KOPT-K1 (cell line): Measurements from ENCODE around the gene HOXC4.

Experiments
- H3K27ac ChIP-seq: fragments of 200-600 bp; sonication (generic); 2 replicates; pipeline ENCODE4 v1.5.1; 2016; ENCODE audit warnings: antibody characterized with exemption, mild to moderate bottlenecking, low read depth, low read length; ENCODE audit not compliant: poor library complexity, severe bottlenecking
- H3K36me3 ChIP-seq: fragments of 200-600 bp; sonication (generic); 2 replicates; pipeline ENCODE4 v1.5.1; 2017; ENCODE audit warnings: antibody characterized with exemption, mild to moderate bottlenecking, low read length, moderate library complexity; ENCODE audit not compliant: insufficient read depth
- H3K9me3 ChIP-seq: fragments of 200-600 bp; sonication (generic); 2 replicates; pipeline ENCODE4 v1.5.1; 2017; ENCODE audit warnings: antibody characterized with exemption, low read length, mild to moderate bottlenecking; ENCODE audit not compliant: insufficient read depth, poor library complexity, severe bottlenecking

Gene HOXC4

GRCh38 chr12:54051874-54052437 lies 1.7 kb upstream of the HOXC4 start:
- no peaks in the 10 kb centered on the region for H3K9me3 ChIP-seq
- no peak overlapping the region for H3K27ac ChIP-seq
- no peaks in the 10 kb centered on the region for H3K36me3 ChIP-seq

GRCh38 chr12:54052438-54053002 lies 1.1 kb upstream of the HOXC4 start:
- Histone ChIP-seq H3K27ac (peak overlapping the region; percentile 71), H3K36me3 (no peaks in the 10 kb centered on the region), H3K9me3 (no peaks in the 10 kb centered on the region)

- no peaks in the 10 kb centered on the region for H3K36me3 ChIP-seq
- no peaks in the 10 kb centered on the region for H3K9me3 ChIP-seq
- H3K27ac ChIP-seq: peak overlapping the region; percentile 71
Measured at GRCh38 chr12:54053003-54053750, 458 bp upstream of the HOXC4 start.

GRCh38 chr12:54054742-54055194 lies 1.1 kb downstream of the HOXC4 start:
- H3K9me3 ChIP-seq: no peaks in the 10 kb centered on the region
- H3K36me3 ChIP-seq: no peaks in the 10 kb centered on the region
- H3K27ac ChIP-seq: no peak overlapping the region

GRCh38 chr12:54055552-54055951 lies 1.9 kb downstream of the HOXC4 start:
- H3K36me3 ChIP-seq: no peaks in the 10 kb centered on the region
- H3K9me3 ChIP-seq: no peaks in the 10 kb centered on the region
- H3K27ac ChIP-seq: no peak overlapping the region

- Histone ChIP-seq H3K9me3 (no peaks in the 10 kb centered on the region), H3K27ac (no peak overlapping the region), H3K36me3 (no peaks in the 10 kb centered on the region)
Measured at GRCh38 chr12:54056110-54056509, 2.5 kb downstream of the HOXC4 start.

GRCh38 chr12:54058128-54058768 lies 4.6 kb downstream of the HOXC4 start:
- Histone ChIP-seq H3K9me3 (no peaks in the 10 kb centered on the region), H3K36me3 (no peaks in the 10 kb centered on the region), H3K27ac (no peak overlapping the region)

GRCh38 chr12:54059668-54060067 lies 6.0 kb downstream of the HOXC4 start:
- no peaks in the 10 kb centered on the region for H3K9me3 ChIP-seq
- H3K36me3 ChIP-seq: no peaks in the 10 kb centered on the region
- H3K27ac ChIP-seq: no peak overlapping the region

GRCh38 chr12:54060174-54060974 lies 6.7 kb downstream of the HOXC4 start:
- Histone ChIP-seq H3K36me3 (no peaks in the 10 kb centered on the region), H3K27ac (no peak overlapping the region), H3K9me3 (no peaks in the 10 kb centered on the region)

GRCh38 chr12:54060975-54061778 lies 7.5 kb downstream of the HOXC4 start:
- Histone ChIP-seq H3K9me3 (no peaks in the 10 kb centered on the region), H3K27ac (no peak overlapping the region), H3K36me3 (no peaks in the 10 kb centered on the region)

GRCh38 chr12:54065677-54066076 lies 12.0 kb downstream of the HOXC4 start:
- Histone ChIP-seq H3K27ac (no peak overlapping the region), H3K36me3 (no peaks in the 10 kb centered on the region), H3K9me3 (no peaks in the 10 kb centered on the region)

GRCh38 chr12:54066408-54066807 lies 12.8 kb downstream of the HOXC4 start:
- Histone ChIP-seq H3K27ac (no peak overlapping the region), H3K36me3 (no peaks in the 10 kb centered on the region), H3K9me3 (no peaks in the 10 kb centered on the region)

GRCh38 chr12:54068418-54069070 lies 14.9 kb downstream of the HOXC4 start:
- Histone ChIP-seq H3K36me3 (no peaks in the 10 kb centered on the region), H3K27ac (no peak overlapping the region), H3K9me3 (no peaks in the 10 kb centered on the region)

- Histone ChIP-seq H3K36me3 (no peaks in the 10 kb centered on the region), H3K27ac (no peak overlapping the region), H3K9me3 (no peaks in the 10 kb centered on the region)
Measured at GRCh38 chr12:54071942-54072341, 18.3 kb downstream of the HOXC4 start.
